ENCODE measurements around the gene TMEM14C. TPM values are rescaled to one million over a fixed set of nuclear protein-coding genes. Genes with fewer than 3 reads are reported as not detected.
"Not testable (repeated sequence)": the region's sequence is repeated elsewhere in the genome, so short reads cannot be mapped to it uniquely, and the experiment has no call there.

TMEM14C gene
- total and polyA plus RNA-seq, 7 donors: 64.4 to 161 (median 87.9) TPM

DNA sequence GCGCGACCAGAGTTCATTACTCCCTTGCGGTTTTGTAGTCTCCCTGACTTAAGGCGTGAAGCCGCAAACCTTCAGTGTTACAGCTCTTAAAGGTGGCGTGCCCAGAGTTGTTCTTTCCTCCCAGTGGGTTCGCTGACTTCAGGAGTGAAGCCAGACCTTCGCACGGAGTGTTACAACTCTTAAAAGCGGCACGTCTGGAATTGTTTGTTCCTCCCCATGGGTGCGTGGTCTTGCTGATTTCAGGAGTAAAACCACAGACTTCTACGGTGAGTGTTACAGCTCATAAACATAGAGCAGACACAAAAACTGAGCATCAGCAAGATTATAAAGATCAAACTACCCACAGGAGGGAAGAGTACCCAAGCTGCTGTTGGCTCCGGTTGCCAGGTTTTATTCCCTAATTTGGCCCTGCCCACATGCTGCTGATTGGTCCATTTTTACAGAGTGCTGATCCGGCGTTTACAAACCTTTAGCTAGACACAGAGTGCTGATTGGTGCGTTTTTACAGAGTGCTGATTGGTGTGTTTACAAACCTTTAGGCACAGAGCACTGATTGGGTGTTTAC is 10.4 kb downstream of the TMEM14C start:
- no peak for TF ChIP-seq CTCF (IDR thresholded peaks at IDR 0.05)

GRCh38 chr6:10733863-10734262 is 11.0 kb downstream of the TMEM14C start:
- 89 to 96% (median 95%) methylated on average over 3 of the region's 3 CpGs for WGBS, 3 donors
- ATAC-seq: no peak
- Histone ChIP-seq H3K4me3 (no peak overlapping the region), H3K4me1 (peaks cover 9% of the 10 kb centered on the region), H3K9me3 (no peaks in the 10 kb centered on the region), H3K36me3 (ENCODE audit: insufficient read depth in 1 of 2, low read depth in 1 of 2) (peaks cover 2 to 44% of the 10 kb centered on the region in 2 donors), H3K27me3 (ENCODE audit: insufficient read depth in 3 of 3, low read length in 2 of 3) (no peaks in the 10 kb centered on the region), H3K27ac (no peak overlapping the region)
- no peak for DNase-seq
- intact Hi-C loops (cut with DNase I): no loop called here
- no peak for TF ChIP-seq CTCF (IDR thresholded peaks at IDR 0.05)

More for the DNA sequence above, 10.4 kb downstream of the TMEM14C start:
- DNase-seq (no peak), ATAC-seq (no peak)
- no peak overlapping the region for H3K4me3 ChIP-seq
- peaks cover 2 to 50% of the 10 kb centered on the region in 2 donors for H3K36me3 ChIP-seq (ENCODE audit: insufficient read depth in 1 of 2, low read depth in 1 of 2)
- WGBS, 3 donors: 74 to 78% (median 75%) methylated on average over 17 of the region's 17 CpGs
- H3K27ac ChIP-seq: no peak overlapping the region
- H3K9me3 ChIP-seq: no peaks in the 10 kb centered on the region
- H3K4me1 ChIP-seq: peaks cover 9% of the 10 kb centered on the region
- no peaks in the 10 kb centered on the region for H3K27me3 ChIP-seq (ENCODE audit: insufficient read depth in 3 of 3, low read length in 2 of 3)
- intact Hi-C loops (cut with DNase I): no loop called here

DNA sequence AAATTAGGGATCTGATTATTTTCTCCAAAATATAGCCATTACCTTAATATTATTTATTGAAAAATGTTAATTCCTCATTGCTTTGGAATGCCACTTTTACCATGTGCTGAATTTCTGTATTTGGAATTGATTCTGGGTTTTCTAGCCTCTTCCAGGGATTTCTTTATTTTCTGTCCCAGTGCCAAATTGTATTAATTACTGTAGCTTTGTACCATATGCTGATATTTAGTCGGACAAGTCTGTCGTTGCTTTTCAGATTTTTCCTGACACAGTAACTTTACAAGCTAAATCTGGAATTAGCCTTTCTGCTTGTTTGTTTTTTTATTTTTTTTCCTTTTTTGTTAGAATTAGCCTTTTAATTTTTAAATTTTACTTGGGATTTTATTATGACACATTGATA is 13.9 kb downstream of the TMEM14C start:
- WGBS, 3 donors: 43 to 53% (median 46%) methylated on average over 2 of the region's 2 CpGs

GRCh38 chr6:10740061-10740460 is 17.2 kb downstream of the TMEM14C start:
- no peak for TF ChIP-seq CTCF (IDR thresholded peaks at IDR 0.05)
- H3K9me3 ChIP-seq: no peaks in the 10 kb centered on the region
- DNase-seq (no peak), ATAC-seq (no peak)
- H3K4me3 ChIP-seq: no peak overlapping the region
- no peak overlapping the region for H3K27ac ChIP-seq
- H3K4me1 ChIP-seq: no peaks in the 10 kb centered on the region
- intact Hi-C loops (cut with DNase I): no loop called here
- H3K27me3 ChIP-seq (ENCODE audit: insufficient read depth in 3 of 3, low read length in 2 of 3): no peaks in the 10 kb centered on the region
- H3K36me3 ChIP-seq (ENCODE audit: insufficient read depth in 1 of 2, low read depth in 1 of 2): peaks cover 0 to 7% of the 10 kb centered on the region in 2 donors

More for the DNA sequence above, 13.9 kb downstream of the TMEM14C start:
- Histone ChIP-seq H3K27me3 (ENCODE audit: insufficient read depth in 3 of 3, low read length in 2 of 3) (no peaks in the 10 kb centered on the region), H3K27ac (no peak overlapping the region), H3K36me3 (ENCODE audit: insufficient read depth in 1 of 2, low read depth in 1 of 2) (peaks cover 2 to 18% of the 10 kb centered on the region in 2 donors), H3K4me1 (no peaks in the 10 kb centered on the region), H3K4me3 (no peak overlapping the region), H3K9me3 (no peaks in the 10 kb centered on the region)
- no peak for TF ChIP-seq CTCF (IDR thresholded peaks at IDR 0.05)
- DNase-seq (no peak), ATAC-seq (no peak)
- intact Hi-C loops (cut with DNase I): no loop called here

GRCh38 chr6:10741643-10742042 is 18.8 kb downstream of the TMEM14C start:
- 82 to 96% (median 91%) methylated on average over 4 of the region's 4 CpGs for WGBS, 3 donors
- H3K36me3 ChIP-seq (ENCODE audit: insufficient read depth in 1 of 2, low read depth in 1 of 2); DNase-seq; H3K27me3 ChIP-seq (ENCODE audit: insufficient read depth in 3 of 3, low read length in 2 of 3); H3K4me3 ChIP-seq; ATAC-seq; H3K9me3 ChIP-seq; H3K4me1 ChIP-seq; H3K27ac ChIP-seq; intact Hi-C loops (cut with DNase I): not testable (repeated sequence)

All from psoas muscle (tissue), 8 donors.